Fibroblast of skin of back (primary cell): Measurements from ENCODE around the gene PPT1. TPM values are rescaled to one million over a fixed set of nuclear protein-coding genes. Genes with fewer than 3 reads are reported as not detected.
A peak's percentile ranks its signal among the peaks of the same experiment; 100 is the strongest.

Experiments
- DNase-seq: peaks from one replicate; pipeline ENCODE4 v3.0.0-alpha.2; 2013
- polyA plus RNA-seq, 2 experiments: library from polyadenylated mRNA; unstranded; fragments of 120-200 nt; gene quantifications; one replicate each; pipeline ENCODE4 v1.2.1, GENCODE V29; 2013; ENCODE audit not compliant: insufficient read length in 2 of 2

Gene PPT1
- polyA plus RNA-seq (2013, experiment 1 of 2; ENCODE audit: insufficient read length): 44.2 TPM
- polyA plus RNA-seq (2013, experiment 2 of 2; ENCODE audit: insufficient read length): 38.5 TPM

DNA sequence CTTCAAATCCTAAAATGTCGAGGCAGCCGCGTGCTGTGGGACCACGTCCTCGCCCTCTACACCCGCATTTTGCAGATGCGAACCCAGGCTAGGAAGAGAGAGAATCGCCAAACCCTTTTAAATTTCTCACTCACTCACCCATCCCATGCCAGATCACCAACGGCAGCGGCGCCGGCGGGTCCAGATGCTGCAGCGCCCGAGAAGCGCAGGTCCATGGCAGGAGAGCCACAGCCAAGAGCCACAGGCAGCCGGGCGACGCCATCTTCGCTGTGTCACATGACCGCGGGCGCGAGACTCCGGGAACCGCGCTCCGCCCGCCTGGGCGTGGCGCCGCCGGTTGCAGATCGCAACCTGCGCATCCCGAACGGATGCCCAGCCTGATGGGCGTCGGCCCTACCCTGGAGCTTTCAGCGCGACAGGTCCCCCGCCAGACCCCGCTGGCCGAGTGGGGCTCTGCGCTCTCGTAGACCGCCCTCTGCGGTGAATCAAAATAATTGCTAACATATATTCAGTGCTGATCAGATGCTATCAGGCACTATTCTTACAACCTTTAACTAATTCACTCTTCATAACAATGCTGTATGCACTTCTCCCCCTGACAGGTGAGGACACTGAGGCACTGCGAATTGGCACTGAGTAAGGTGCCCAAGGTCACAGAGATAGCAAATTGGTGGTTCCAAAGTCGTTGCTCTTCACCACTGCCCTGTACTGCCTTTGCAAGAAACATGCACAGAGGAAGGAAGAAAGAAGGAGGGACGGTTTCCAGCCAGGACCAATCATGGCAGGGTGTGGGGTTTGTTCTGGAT, at the start of gene PPT1:
PPT1 (minus strand) TSS at position 276 of the 806 bp plus-strand sequence; CDS start at position 262, 14 bp downstream.
- DNase-seq: peak; percentile 72

DNA sequence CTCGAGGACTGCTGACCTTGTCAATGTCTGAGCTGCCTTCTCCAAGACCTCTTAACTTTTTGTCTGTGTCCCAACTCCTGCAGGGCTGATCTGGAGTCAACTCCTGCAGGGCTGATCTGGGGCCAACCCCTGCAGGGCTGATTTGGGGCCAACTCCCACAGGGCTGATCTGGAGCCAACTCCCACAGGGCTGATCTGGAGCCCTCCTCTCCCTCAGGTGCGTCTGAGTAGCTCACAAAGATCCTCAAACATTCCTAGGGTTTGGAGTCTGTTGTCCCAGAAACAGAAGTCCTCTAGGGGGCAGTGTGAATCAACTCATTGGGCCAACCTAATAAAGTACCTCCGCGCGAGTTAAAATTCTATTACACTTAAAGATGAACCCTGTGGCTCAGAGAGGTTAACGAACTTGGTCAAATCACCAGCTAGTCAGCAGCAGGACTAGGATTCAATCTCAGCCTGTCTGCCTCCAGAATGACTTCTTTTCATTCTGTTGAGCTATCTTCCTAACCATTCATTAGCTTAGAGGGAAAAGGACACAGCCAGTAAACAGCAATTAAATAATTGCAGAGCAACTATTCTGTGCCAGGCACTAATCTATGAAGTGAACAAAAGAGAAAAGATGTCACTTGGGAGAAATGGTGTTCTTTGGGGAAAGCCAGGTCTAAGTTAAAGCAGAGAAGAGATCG, 47.0 kb upstream of the PPT1 start:
- DNase-seq: peak; percentile 63

DNA sequence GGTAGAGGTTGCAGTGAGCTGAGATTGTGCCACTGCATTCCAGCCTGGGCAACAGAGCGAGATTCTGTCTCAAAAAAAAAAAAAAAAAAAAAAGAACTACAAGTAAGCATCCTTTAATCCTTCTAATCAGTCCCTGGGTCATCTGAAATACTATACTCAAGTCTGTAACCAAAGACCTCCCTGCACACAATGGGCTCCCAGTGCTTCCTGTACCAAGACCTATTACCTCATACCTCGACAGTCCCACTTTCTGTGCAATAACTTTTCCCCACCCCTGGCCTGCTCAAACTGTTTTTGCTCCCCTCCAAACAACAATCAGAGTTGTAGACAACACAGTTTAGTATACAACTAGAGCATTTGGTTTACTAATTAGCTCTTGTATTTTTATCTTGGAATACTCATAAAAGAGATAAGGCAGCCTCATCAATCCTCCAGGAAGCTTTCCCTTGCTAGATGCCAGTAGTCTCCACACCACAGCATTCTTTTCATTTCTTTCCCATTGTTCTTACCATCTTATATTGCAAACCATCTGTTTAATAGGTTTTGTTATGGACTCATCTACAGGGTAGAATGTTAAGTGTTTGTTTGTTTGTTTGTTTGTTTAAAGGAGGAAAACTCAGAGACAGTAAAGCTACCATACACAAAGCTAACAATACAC, 45.0 kb upstream of the PPT1 start:
- no peak for DNase-seq

DNA sequence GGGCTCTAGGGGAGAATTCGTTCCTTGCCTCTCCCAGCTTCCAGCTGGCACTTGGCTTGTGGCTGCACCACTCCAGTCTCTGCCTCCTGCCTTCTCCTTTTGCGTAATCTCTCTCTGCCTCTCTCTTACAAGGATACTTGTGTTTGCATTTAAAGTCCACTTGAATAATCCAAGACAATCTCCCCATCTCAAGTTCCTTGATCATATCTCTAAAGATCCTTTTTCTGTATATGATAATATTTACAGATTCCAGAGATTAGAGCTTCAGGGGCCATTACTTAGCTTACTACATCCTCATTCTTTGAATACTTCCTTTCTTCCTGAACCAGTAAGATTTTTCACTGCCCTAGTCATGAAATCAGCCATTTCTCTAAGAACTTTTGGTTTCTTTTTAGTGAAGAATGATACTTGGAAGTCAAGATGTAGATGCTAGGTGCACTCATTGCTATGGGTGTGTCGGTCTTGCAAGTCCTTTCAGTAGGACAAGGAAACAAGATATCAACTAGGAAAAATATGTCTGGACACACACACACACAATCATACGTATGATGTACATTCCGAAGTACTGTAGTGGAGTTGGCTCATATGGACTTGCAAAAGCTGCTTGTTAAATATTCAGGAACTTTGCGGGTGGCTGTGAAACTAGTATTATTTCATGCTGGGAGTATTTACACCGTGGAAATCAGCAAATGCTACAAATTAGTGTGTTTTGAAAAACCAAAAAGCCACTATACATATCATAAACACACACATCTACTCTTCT, 43.3 kb upstream of the PPT1 start:
- peak; percentile 53 for DNase-seq

- DNase-seq: no peak
Observed at GRCh38 chr1:40133839-40134238, 36.8 kb upstream of the PPT1 start.

DNA sequence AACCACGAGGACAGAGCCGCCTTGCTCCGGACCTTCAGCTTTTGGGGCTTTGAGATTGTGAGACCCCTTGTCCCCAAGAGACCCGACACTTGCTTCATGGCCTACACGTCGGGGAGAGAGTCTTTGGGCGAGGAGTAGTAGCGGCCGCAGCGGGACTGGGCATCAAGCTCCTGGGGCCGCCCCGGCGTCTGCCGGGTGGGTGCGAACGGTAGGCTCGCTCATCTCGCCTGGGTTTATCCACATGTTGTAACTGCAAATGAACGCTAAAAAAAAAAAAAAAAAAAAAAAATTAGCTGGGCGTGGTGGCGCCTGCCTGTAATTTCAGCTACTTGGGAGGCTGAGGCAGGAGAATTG, 36.2 kb upstream of the PPT1 start:
- DNase-seq: no peak

- DNase-seq: peak; percentile 23
Observed at GRCh38 chr1:40132383-40133311, 35.6 kb upstream of the PPT1 start.

DNA sequence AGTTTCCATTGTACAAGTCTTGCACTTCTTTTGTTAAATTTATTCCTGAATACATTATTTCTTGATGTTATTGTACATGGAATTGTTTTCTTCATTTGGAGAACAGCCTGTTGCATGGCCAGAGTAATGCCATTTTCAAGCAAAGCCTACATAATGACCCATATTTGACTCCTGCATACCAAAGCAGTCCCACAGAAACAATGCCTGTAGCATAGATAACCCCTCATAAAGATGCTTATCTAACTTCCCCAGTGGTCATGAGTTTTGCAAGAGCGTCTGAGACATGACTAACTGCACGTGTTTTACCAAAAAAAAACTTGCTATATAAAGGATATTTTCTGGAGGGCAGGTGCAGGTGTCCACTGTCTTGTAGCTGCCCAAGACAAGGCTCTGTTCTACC, 33.8 kb upstream of the PPT1 start:
- no peak for DNase-seq

GRCh38 chr1:40122855-40123254, 25.8 kb upstream of the PPT1 start:
- no peak for DNase-seq

GRCh38 chr1:40120128-40120527, 23.1 kb upstream of the PPT1 start:
- no peak for DNase-seq

- DNase-seq: no peak
Observed at GRCh38 chr1:40114400-40114799, 17.3 kb upstream of the PPT1 start.

- DNase-seq: no peak
Observed at GRCh38 chr1:40110389-40110788, 13.3 kb upstream of the PPT1 start.

DNA sequence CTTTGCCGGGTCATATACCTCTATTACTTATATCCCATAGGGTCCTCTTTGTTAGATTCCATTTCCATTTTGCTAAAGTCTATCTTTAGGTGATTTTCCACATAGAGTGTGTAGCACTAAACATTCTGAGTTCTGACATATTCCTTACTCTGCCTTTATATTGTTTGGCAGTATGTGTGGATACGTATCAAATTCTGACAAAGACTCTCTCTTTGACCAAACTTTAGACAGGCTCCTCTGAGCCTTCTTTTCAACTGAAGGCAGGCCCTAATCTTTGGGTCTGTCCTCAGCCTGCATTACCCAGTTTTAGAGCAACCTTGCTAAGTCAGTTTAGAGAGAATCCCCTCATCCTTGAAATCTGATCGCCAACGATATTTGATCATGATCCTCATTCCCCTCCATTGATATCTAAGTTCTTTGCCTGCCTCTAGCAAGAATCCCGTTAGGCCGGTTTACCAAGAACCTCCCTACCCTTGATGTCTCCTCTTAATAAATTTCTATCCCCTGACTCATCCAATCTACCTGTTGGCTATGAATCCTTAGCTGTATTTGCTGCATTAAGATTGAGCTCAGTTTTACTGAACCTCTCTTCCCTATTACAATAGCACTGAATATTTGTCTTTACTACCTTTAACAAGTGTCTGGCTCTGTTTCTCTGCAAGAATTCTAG, 10.4 kb upstream of the PPT1 start:
- DNase-seq: no peak

DNA sequence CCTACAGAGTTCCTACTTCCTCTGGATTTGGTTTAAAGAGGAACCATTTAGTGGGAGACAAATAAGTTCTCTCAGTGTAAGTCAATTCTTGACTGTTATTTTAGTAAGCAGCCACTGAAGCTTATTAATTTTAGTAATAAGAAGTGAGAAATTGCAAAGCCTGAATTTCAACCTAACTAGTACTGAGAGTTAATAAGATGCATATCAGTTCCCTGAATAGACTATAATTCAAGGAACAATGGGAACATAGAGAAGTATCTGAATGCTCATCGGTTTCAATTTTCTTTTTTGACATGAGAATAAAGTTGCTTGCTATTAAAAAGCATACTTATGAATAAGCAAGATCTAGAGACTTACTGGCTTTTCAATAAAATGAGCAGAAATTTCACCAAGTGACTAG, 8.0 kb upstream of the PPT1 start:
- DNase-seq: no peak

GRCh38 chr1:40102896-40103295, 5.8 kb upstream of the PPT1 start:
- no peak for DNase-seq

- no peak for DNase-seq
Observed at GRCh38 chr1:40102038-40102437, 5.0 kb upstream of the PPT1 start.

DNA sequence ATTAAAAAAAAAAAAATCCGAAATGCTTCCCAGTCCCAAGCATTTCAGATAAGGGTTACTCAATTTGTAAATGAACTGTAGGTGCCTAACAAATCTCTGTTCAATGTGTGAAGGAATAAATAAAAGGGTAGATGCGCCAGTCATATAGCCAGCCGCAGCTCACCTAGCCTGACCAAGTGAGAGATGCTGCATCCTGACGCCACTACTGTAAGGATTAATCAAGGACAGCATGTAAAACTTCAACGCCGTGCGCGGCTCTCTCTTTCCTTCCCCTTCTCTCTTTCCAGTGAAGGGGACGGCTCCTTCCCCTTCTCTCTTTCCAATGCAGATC, 441 bp downstream of the PPT1 start:
- no peak for DNase-seq

GRCh38 chr1:40095806-40096205, 1.2 kb downstream of the PPT1 start:
- no peak for DNase-seq

GRCh38 chr1:40094466-40095110, 2.5 kb downstream of the PPT1 start:
- no peak for DNase-seq
